ENCODE measurements around the gene PGAP2.

DNA sequence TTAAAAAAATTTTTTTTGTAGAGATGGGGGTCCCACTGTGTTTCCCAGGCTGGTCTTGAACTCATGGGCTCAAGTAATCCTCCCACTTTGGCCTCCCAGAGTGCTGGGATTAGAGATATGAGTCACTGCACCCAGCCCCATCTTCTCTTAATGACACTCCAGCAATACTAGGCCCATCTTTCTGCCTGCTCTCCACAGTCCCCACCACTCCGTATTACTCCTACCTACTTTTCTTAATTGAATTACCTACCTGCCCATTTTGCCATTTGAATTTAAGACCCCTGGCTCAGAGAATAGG is 45.1 kb downstream of the PGAP2 start:
- TF ChIP-seq TAF1 (IDR thresholded peaks at IDR 0.05; ENCODE audit: borderline replicate concordance, insufficient read depth, low read length), result no peak
- TF ChIP-seq, protein P1, sequence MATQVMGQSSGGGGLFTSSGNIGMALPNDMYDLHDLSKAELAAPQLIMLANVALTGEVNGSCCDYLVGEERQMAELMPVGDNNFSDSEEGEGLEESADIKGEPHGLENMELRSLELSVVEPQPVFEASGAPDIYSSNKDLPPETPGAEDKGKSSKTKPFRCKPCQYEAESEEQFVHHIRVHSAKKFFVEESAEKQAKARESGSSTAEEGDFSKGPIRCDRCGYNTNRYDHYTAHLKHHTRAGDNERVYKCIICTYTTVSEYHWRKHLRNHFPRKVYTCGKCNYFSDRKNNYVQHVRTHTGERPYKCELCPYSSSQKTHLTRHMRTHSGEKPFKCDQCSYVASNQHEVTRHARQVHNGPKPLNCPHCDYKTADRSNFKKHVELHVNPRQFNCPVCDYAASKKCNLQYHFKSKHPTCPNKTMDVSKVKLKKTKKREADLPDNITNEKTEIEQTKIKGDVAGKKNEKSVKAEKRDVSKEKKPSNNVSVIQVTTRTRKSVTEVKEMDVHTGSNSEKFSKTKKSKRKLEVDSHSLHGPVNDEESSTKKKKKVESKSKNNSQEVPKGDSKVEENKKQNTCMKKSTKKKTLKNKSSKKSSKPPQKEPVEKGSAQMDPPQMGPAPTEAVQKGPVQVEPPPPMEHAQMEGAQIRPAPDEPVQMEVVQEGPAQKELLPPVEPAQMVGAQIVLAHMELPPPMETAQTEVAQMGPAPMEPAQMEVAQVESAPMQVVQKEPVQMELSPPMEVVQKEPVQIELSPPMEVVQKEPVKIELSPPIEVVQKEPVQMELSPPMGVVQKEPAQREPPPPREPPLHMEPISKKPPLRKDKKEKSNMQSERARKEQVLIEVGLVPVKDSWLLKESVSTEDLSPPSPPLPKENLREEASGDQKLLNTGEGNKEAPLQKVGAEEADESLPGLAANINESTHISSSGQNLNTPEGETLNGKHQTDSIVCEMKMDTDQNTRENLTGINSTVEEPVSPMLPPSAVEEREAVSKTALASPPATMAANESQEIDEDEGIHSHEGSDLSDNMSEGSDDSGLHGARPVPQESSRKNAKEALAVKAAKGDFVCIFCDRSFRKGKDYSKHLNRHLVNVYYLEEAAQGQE (IDR thresholded peaks at IDR 0.05; ENCODE audit: insufficient read depth in 1 of 2, low read depth in 2 of 2, low read length in 2 of 2), result no peak
- TF ChIP-seq POLR2AphosphoS5 (IDR thresholded peaks at IDR 0.05; ENCODE audit: low read depth, low read length), result no peak

Measured in PFSK-1 (cell line).